T1000 (cell line): ENCODE results near the gene CP.

Experiments
- DNase-seq: peaks from one replicate; lab custom pipeline; 2025; ENCODE audit warnings: mixed read lengths; lab: John Stamatoyannopoulos, UW

The CP gene

GRCh38 chr3:149122721-149123578 is 98.7 kb downstream of the CP start:
- DNase-seq, result no peak
